Calu3 (cell line): ENCODE measurements around the gene TM9SF4. TPM values are rescaled to one million over a fixed set of nuclear protein-coding genes. Genes with fewer than 3 reads are reported as not detected.

ENCODE experiments used
- BruUV-seq: library from RNA; stranded (reverse); fragments of 400-500 nt; replicated peaks from 2 replicates; lab custom pipeline; 2021; lab: Mats Ljungman, UMichigan
- CTCF ChIA-PET: fragments of 300-600 bp; sonication (Branson Sonifier 250); formaldehyde crosslinking; loops from one replicate; lab custom pipeline; 2022; ENCODE audit warnings: antibody characterized with exemption; lab: Charles Lee
- DNase-seq: peaks from one replicate; pipeline ENCODE4 v3.0.0; 2022
- H3K27ac Mint-ChIP-seq: one replicate; pipeline ENCODE4 v1.8.0; 2022; ENCODE audit warnings: mixed read lengths; ENCODE audit not compliant: unreplicated experiment
- H3K27me3 Mint-ChIP-seq: one replicate; pipeline ENCODE4 v1.8.0; 2022; ENCODE audit warnings: mixed read lengths; ENCODE audit not compliant: unreplicated experiment
- H3K36me3 Mint-ChIP-seq: one replicate; pipeline ENCODE4 v1.8.0; 2022; ENCODE audit warnings: mild to moderate bottlenecking, moderate library complexity, mixed read lengths; ENCODE audit not compliant: insufficient read depth, unreplicated experiment
- H3K4me1 Mint-ChIP-seq: one replicate; pipeline ENCODE4 v1.8.0; 2022; ENCODE audit warnings: mild to moderate bottlenecking, low read depth, mixed read lengths; ENCODE audit not compliant: unreplicated experiment
- H3K4me3 Mint-ChIP-seq: one replicate; pipeline ENCODE4 v1.8.0; 2022; ENCODE audit warnings: mild to moderate bottlenecking, low read depth, moderate library complexity, mixed read lengths; ENCODE audit not compliant: unreplicated experiment
- H3K9me3 Mint-ChIP-seq: one replicate; pipeline ENCODE4 v1.8.0; 2022; ENCODE audit warnings: low read depth, mixed read lengths; ENCODE audit not compliant: unreplicated experiment
- CTCF ChIP-seq: fragments of 200-600 bp; IDR thresholded peaks from one replicate; pipeline ENCODE4 v1.8.0; 2022; ENCODE audit warnings: antibody characterized with exemption; ENCODE audit not compliant: unreplicated experiment
- intact Hi-C: fragments of 100-400 bp; cut with micrococcal nuclease; formaldehyde crosslinking; loops from one replicate; pipeline ENCODE4 v1.10.0; 2022; ENCODE audit not compliant: unreplicated experiment
- total RNA-seq: library from RNA; stranded (reverse); gene quantifications from 2 replicates; pipeline ENCODE4 v1.2.3, GENCODE V29; 2022

Gene TM9SF4
- total RNA-seq, 1 experiment from 2014 or later, result 95.3 TPM

GRCh38 chr20:32110173-32110704, 725 bp downstream of the TM9SF4 start:
- DNase-seq, result no peak
- intact Hi-C loops, result no loop called here
- Mint-ChIP-seq H3K4me3 (peak overlapping the region; percentile 74), H3K36me3 (peaks cover 21% of the 10 kb centered on the region), H3K27ac (peak overlapping the region; percentile 97), H3K4me1 (peaks cover 18% of the 10 kb centered on the region), H3K27me3 (no peaks in the 10 kb centered on the region), H3K9me3 (no peaks in the 10 kb centered on the region)
- no TSS peak for BruUV-seq
- CTCF ChIA-PET, result interaction anchor here (1.1 kb wide), 1 partner anchor 158 kb away, joined by 4 read pairs; the partner anchor contains the start of gene PDRG1
- TF ChIP-seq CTCF, result no peak

GRCh38 chr20:32110727-32111126, 1.2 kb downstream of the TM9SF4 start:
- Mint-ChIP-seq H3K36me3 (peaks cover 25% of the 10 kb centered on the region), H3K4me1 (peaks cover 18% of the 10 kb centered on the region), H3K27me3 (no peaks in the 10 kb centered on the region), H3K4me3 (peak overlapping the region; percentile 74), H3K9me3 (no peaks in the 10 kb centered on the region), H3K27ac (peak overlapping the region; percentile 97)
- intact Hi-C loops, result no loop called here
- CTCF ChIA-PET, result no interaction called here
- no peak for TF ChIP-seq CTCF
- no TSS peak for BruUV-seq
- DNase-seq, result no peak

- no peaks in the 10 kb centered on the region for H3K9me3 Mint-ChIP-seq
- CTCF ChIA-PET, result no interaction called here
- no peaks in the 10 kb centered on the region for H3K27me3 Mint-ChIP-seq
- peak overlapping the region; percentile 3 for H3K27ac Mint-ChIP-seq
- TF ChIP-seq CTCF, result no peak
- peaks cover 30% of the 10 kb centered on the region for H3K36me3 Mint-ChIP-seq
- peaks cover 18% of the 10 kb centered on the region for H3K4me1 Mint-ChIP-seq
- TSS peak; percentile 50 for BruUV-seq
- no peak for DNase-seq
- intact Hi-C loops, result no loop called here
- H3K4me3 Mint-ChIP-seq, result no peak overlapping the region
Measured at GRCh38 chr20:32111156-32111686, 1.7 kb downstream of the TM9SF4 start.

- intact Hi-C loops, result no loop called here
- Mint-ChIP-seq H3K27ac (peak overlapping the region; percentile 3), H3K4me3 (no peak overlapping the region), H3K4me1 (peaks cover 18% of the 10 kb centered on the region), H3K9me3 (no peaks in the 10 kb centered on the region), H3K36me3 (peaks cover 34% of the 10 kb centered on the region), H3K27me3 (no peaks in the 10 kb centered on the region)
- DNase-seq, result no peak
- TF ChIP-seq CTCF, result no peak
- CTCF ChIA-PET, result no interaction called here
- no TSS peak for BruUV-seq
Measured at GRCh38 chr20:32111753-32112152, 2.2 kb downstream of the TM9SF4 start.
